Keratinocyte (primary cell): Measurements from ENCODE around the gene OR2AK2. TPM values are rescaled to one million over a fixed set of nuclear protein-coding genes. Genes with fewer than 3 reads are reported as not detected.

ENCODE experiments used
- DNase-seq: peaks from one replicate; pipeline ENCODE4 v3.0.0-alpha.2; 2011; ENCODE audit warnings: low read depth, missing footprints, low spot score
- FAIRE-seq: peaks from 2 replicates; lab custom pipeline; 2011; peaks lifted over from hg19 to GRCh38; lab: Jason Lieb, UNC
- H2AFZ ChIP-seq: 2 replicates; pipeline ENCODE4 v1.6.0; 2012; ENCODE audit warnings: low read length, control low read depth, inconsistent platforms; ENCODE audit not compliant: control insufficient read depth
- H3K27ac ChIP-seq: 2 replicates; pipeline ENCODE4 v1.5.1; 2011; ENCODE audit warnings: low read length; ENCODE audit not compliant: control insufficient read depth, insufficient read depth
- H3K27me3 ChIP-seq: 3 replicates; pipeline ENCODE4 v1.6.0; 2011; ENCODE audit warnings: low read length; ENCODE audit not compliant: control insufficient read depth, insufficient read depth; ENCODE audit errors: extremely low read depth
- H3K36me3 ChIP-seq, 2 experiments: 2 replicates in 1 of 2; 3 replicates in 1 of 2; pipeline ENCODE4 v1.5.1; 2011; ENCODE audit warnings: low read length in 2 of 2, mild to moderate bottlenecking in 1 of 2; ENCODE audit not compliant: control insufficient read depth in 2 of 2, insufficient read depth in 2 of 2; ENCODE audit errors: extremely low read depth in 1 of 2
- H3K4me1 ChIP-seq: 3 replicates; pipeline ENCODE4 v1.5.1; 2011; ENCODE audit warnings: low read length; ENCODE audit not compliant: control insufficient read depth, insufficient read depth; ENCODE audit errors: extremely low read depth
- H3K4me2 ChIP-seq: 3 replicates; pipeline ENCODE4 v1.6.0; 2011; ENCODE audit warnings: low read depth, low read length; ENCODE audit not compliant: control insufficient read depth, insufficient read depth; ENCODE audit errors: extremely low read depth
- H3K4me3 ChIP-seq, 3 experiments: fragments of 200-600 bp in 1 of 3; sonication (generic) in 1 of 3; 2 replicates in 2 of 3; 3 replicates in 1 of 3; pipeline ENCODE4 v1.5.1; 2011 to 2016; ENCODE audit warnings: low read length in 3 of 3, mild to moderate bottlenecking in 3 of 3, control low read depth in 2 of 3, inconsistent platforms in 1 of 3, low read depth in 1 of 3, mixed read lengths in 1 of 3, mixed run types in 1 of 3, moderate library complexity in 1 of 3; ENCODE audit not compliant: control insufficient read depth in 2 of 3, insufficient read depth in 2 of 3; ENCODE audit errors: extremely low read depth in 1 of 3
- H3K79me2 ChIP-seq: 2 replicates; pipeline ENCODE4 v1.6.0; 2012; ENCODE audit warnings: low read length; ENCODE audit not compliant: control insufficient read depth, insufficient read depth
- H3K9ac ChIP-seq: 3 replicates; pipeline ENCODE4 v1.6.0; 2011; ENCODE audit warnings: low read length; ENCODE audit not compliant: control insufficient read depth, insufficient read depth; ENCODE audit errors: extremely low read depth
- H3K9me1 ChIP-seq: 3 replicates; pipeline ENCODE4 v1.6.0; 2011; ENCODE audit warnings: low read length; ENCODE audit not compliant: control insufficient read depth, insufficient read depth; ENCODE audit errors: extremely low read depth
- H3K9me3 ChIP-seq: 2 replicates; pipeline ENCODE4 v1.5.1; 2012; ENCODE audit warnings: low read depth, low read length; ENCODE audit not compliant: control insufficient read depth
- H4K20me1 ChIP-seq: 3 replicates; pipeline ENCODE4 v1.6.0; 2011; ENCODE audit warnings: low read length; ENCODE audit not compliant: control insufficient read depth, insufficient read depth; ENCODE audit errors: extremely low read depth
- EZH2 ChIP-seq: IDR thresholded peaks from one replicate; pipeline ENCODE4 v1.6.1; 2012; ENCODE audit warnings: inconsistent platforms, mild to moderate bottlenecking, low read length, moderate library complexity
- dilution Hi-C: fragments of 300-500 bp; cut with MboI; formaldehyde crosslinking; loops from one replicate; pipeline ENCODE4 v1.7.0; 2020; ENCODE audit warnings: low sequenced_read_pairs; ENCODE audit not compliant: extremely low pct_ligation_motif_present
- polyA plus RNA-seq, 5 experiments: library from polyadenylated mRNA; depleted of rRNA in 3 of 5; stranded (reverse) in 3 of 5; stranded (forward) in 1 of 5; unstranded in 1 of 5; fragments of >200 nt; gene quantifications; 1 replicate in 1 of 5; 2 replicates in 3 of 5; 3 replicates in 1 of 5; pipeline versions ENCODE4 v1.2.1 to v1.2.3, GENCODE V29; 2011 to 2012; ENCODE audit warnings: missing spikeins in 2 of 5, low read depth in 1 of 5, low replicate concordance in 1 of 5
- TF ChIP-seq, protein P1 (sequence below), 3 experiments: IDR thresholded peaks in 1 of 3; conservative IDR thresholded peaks in 1 of 3; optimal IDR thresholded peaks in 1 of 3; 2 replicates in 2 of 3; 3 replicates in 1 of 3; pipeline versions ENCODE3 to v1.5.1; 2011; ENCODE audit warnings: low read length in 3 of 3, mild to moderate bottlenecking in 3 of 3, moderate library complexity in 2 of 3, control low read depth in 1 of 3, inconsistent platforms in 1 of 3; ENCODE audit not compliant: insufficient read depth in 2 of 3; ENCODE audit errors: extremely low read depth in 1 of 3

The OR2AK2 gene
- polyA plus RNA-seq, 1 donor (not counting 4 experiments of a cell fraction or from before 2014, with no cell fraction given), result not detected

DNA sequence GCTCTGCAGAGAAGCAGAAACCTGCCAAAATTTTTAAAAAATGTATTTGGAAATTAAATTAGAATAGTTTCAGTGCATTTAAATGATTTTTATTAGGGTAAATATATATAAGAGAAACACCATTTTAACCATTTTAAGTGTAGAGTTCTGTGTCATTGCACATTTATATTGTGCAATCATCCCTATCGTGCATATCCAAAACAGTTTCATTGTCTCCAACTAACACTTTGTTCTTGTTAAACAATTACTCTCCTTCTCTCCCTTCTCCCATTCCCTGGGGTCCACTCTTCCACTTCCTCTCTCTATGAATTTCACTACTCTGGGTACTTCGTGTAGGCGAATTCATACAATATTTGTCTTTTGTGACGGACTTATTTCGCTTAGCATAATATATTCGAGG lies 22.4 kb upstream of the OR2AK2 start:
- TF ChIP-seq EZH2, result no peak
- TF ChIP-seq, protein P1, sequence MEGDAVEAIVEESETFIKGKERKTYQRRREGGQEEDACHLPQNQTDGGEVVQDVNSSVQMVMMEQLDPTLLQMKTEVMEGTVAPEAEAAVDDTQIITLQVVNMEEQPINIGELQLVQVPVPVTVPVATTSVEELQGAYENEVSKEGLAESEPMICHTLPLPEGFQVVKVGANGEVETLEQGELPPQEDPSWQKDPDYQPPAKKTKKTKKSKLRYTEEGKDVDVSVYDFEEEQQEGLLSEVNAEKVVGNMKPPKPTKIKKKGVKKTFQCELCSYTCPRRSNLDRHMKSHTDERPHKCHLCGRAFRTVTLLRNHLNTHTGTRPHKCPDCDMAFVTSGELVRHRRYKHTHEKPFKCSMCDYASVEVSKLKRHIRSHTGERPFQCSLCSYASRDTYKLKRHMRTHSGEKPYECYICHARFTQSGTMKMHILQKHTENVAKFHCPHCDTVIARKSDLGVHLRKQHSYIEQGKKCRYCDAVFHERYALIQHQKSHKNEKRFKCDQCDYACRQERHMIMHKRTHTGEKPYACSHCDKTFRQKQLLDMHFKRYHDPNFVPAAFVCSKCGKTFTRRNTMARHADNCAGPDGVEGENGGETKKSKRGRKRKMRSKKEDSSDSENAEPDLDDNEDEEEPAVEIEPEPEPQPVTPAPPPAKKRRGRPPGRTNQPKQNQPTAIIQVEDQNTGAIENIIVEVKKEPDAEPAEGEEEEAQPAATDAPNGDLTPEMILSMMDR (optimal IDR thresholded peaks at IDR 0.05 in 1 of 3, IDR thresholded peaks at IDR 0.05 in 1 of 3, conservative IDR thresholded peaks at IDR 0.05 in 1 of 3; ENCODE audit: extremely low read depth in 1 of 3, insufficient read depth in 2 of 3, low read length in 3 of 3), result no peak
- no peak overlapping the region for H3K9ac ChIP-seq
- no peaks in the 10 kb centered on the region for H3K36me3 ChIP-seq
- no peak overlapping the region for H2AFZ ChIP-seq
- no peaks in the 10 kb centered on the region for H3K27me3 ChIP-seq
- H3K9me1 ChIP-seq, result no peaks in the 10 kb centered on the region
- dilution Hi-C loops, result no loop called here
- H3K4me1 ChIP-seq, result no peaks in the 10 kb centered on the region
- DNase-seq (no peak), FAIRE-seq (no peak)
- no peak overlapping the region for H3K4me3 ChIP-seq
- no peaks in the 10 kb centered on the region for H3K79me2 ChIP-seq
- H4K20me1 ChIP-seq, result no peaks in the 10 kb centered on the region
- H3K27ac ChIP-seq, result no peak overlapping the region
- no peak overlapping the region for H3K4me2 ChIP-seq
- peaks cover 2% of the 10 kb centered on the region for H3K9me3 ChIP-seq

DNA sequence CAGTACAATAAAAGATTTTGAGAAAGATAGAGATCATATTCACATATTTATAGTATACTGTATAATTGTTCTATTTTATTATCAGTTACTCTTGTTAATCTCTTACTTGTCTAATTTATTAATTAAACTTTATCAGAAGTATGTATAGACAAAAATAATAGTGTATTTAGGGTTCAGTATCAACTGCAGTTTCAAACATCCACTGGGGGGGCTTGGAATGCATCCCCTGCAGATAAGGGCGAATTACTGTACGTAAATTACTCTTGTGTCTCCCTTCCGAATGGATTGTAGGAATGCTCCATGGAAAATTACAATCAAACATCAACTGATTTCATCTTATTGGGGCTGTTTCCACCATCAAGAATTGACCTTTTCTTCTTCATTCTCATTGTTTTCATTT lies 16.5 kb upstream of the OR2AK2 start, which contains the start of gene OR2L8:
TSS of gene OR2L8 (plus strand) at position 301 of the 400 bp plus-strand sequence. CDS start at position 301, 0 bp downstream.
- Histone ChIP-seq H3K79me2 (no peaks in the 10 kb centered on the region), H4K20me1 (no peaks in the 10 kb centered on the region), H3K27ac (no peak within 1 kb of the TSS), H3K36me3 (no peaks in the 10 kb centered on the region), H3K4me3 (no peak within 1 kb of the TSS), H2AFZ (no peak within 1 kb of the TSS), H3K4me1 (no peaks in the 10 kb centered on the region), H3K27me3 (no peaks in the 10 kb centered on the region), H3K9me3 (peaks cover 7% of the 10 kb centered on the region), H3K4me2 (no peak within 1 kb of the TSS), H3K9me1 (no peaks in the 10 kb centered on the region), H3K9ac (no peak within 1 kb of the TSS)
- dilution Hi-C loops, result no loop called here
- DNase-seq (no peak), FAIRE-seq (no peak)
- TF ChIP-seq EZH2, result no peak
- TF ChIP-seq, protein P1 (optimal IDR thresholded peaks at IDR 0.05 in 1 of 3, IDR thresholded peaks at IDR 0.05 in 1 of 3, conservative IDR thresholded peaks at IDR 0.05 in 1 of 3; ENCODE audit: extremely low read depth in 1 of 3, insufficient read depth in 2 of 3, low read length in 3 of 3), result no peak
